ENCODE measurements around the gene RNF152.

GRCh38 chr18:61855449-61856378 lies 37.1 kb downstream of the RNF152 start:
- no peak for TF ChIP-seq POLR2A (IDR thresholded peaks at IDR 0.05)
- TF ChIP-seq, protein P1, sequence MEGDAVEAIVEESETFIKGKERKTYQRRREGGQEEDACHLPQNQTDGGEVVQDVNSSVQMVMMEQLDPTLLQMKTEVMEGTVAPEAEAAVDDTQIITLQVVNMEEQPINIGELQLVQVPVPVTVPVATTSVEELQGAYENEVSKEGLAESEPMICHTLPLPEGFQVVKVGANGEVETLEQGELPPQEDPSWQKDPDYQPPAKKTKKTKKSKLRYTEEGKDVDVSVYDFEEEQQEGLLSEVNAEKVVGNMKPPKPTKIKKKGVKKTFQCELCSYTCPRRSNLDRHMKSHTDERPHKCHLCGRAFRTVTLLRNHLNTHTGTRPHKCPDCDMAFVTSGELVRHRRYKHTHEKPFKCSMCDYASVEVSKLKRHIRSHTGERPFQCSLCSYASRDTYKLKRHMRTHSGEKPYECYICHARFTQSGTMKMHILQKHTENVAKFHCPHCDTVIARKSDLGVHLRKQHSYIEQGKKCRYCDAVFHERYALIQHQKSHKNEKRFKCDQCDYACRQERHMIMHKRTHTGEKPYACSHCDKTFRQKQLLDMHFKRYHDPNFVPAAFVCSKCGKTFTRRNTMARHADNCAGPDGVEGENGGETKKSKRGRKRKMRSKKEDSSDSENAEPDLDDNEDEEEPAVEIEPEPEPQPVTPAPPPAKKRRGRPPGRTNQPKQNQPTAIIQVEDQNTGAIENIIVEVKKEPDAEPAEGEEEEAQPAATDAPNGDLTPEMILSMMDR (IDR thresholded peaks at IDR 0.05) = no peak

All from esophagus squamous epithelium (tissue), 4 donors.